ENCODE data around the gene PI4KA.
"Not testable (repeated sequence)": the region's sequence is repeated elsewhere in the genome, so short reads cannot be mapped to it uniquely, and the experiment has no call there.

Gene PI4KA

DNA sequence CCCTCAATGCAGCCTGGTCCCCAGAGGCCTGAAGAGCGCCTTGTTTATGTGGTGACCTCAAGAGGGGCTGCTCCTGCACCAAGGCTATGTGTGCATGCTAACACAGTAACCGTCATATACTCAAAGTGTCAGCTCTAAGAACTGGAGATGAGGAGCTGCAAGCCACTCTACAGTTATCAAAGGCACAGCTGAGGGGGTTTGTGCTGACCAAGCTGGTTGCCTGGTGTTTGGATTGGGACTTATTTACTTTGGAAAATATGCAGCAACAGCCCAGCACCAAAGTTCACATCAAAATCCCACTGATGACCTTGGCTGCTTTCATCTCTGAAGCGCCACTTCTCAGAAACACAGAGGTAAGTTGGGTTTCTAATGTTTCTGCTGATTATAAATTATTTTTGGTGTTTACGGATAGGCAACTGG, 84.8 kb downstream of the PI4KA start, which contains the start of gene SERPIND1:
Gene SERPIND1 (plus strand): TSS at position 321 of the 420 bp plus-strand sequence. CDS start 5,200 bp downstream, outside the sequence.
- DNase-seq = no peak

DNA sequence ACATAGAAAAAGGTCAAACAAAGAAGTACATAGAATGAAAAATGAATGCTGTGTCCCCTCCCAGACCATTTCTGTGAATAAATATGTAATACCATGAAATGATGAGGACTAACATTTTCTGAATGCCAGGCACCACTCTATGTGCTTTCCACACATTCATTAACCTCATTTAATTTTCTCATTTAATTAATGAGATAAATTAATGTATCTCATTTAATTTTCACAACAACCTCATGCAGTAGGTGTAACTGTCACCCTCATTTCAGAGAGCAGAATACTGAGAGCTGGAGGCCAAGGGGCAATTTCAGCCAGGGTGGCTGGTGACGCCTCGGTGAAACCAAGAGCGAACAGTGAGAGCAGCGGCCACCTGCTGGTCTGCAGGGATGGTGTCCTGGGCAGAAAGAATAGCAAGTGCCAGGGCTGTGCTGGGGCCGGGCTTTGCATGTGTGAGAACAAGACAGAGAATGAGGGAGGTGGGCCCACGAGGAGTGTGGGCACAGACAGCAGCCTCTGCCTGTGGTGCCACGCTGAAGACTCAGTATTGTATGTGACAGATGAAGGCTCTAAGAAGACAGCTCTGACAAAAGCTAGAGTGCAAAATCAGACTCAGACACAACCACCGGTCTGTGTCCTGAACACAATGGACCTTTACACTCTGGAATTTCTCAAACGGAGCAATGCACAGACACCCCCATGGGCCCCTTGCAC, 86.5 kb downstream of the PI4KA start:
- DNase-seq = no peak

DNA sequence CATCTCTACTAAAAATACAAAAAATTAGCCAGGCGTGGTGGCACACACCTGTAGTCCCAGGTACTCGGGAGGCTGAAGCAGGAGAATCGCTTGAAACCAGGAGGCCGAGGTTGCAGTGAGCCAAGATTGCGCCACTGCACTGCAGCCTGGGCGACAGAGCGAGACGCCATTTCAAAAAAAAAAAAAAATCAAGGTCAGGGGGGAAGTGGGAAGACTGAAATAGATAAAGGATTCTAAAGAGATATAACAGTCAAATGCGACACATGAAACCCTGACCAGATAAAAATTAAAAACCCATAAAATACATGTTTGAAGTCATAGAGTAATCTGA, 89.2 kb downstream of the PI4KA start:
- DNase-seq = not testable (repeated sequence)

DNA sequence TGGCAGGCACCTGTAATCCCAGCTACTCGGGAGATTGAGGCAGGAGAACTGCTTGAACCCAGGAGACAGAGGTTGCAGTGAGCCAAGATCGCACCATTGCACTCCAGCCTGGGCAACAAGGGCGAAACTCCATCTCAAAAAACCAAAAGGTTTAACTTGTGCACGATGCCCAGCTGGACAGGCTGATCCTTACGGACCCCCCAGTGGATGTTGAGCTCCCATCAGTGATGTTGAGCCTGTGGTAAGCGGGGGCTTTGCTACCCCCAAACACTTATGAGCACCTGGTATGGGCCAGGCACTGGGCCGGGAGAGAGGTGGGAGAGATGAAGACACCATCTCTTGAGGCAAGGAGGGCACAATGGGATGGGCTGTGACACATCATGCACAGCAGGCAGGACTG, 92.1 kb downstream of the PI4KA start:
- no peak for DNase-seq

DNA sequence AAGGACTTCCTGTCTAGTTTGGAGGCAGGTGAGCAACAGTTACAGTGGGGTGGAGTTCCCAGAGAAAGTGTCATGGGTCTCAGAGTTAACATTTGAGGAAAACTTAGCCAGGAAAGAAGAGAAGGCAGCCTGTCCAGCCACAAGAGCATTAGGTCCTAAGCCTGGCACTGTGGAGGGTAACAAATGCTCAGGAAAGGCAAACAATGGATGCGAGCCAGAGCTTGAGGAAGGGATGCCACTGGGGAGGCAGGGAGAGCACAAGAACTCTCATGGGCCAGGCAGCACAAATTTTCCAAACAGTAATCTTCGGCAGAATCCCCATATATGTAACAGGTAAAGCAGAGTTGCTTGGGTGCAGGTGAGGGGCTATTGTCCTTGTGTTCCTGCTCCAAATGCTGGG, 92.7 kb downstream of the PI4KA start:
- no peak for DNase-seq

DNA sequence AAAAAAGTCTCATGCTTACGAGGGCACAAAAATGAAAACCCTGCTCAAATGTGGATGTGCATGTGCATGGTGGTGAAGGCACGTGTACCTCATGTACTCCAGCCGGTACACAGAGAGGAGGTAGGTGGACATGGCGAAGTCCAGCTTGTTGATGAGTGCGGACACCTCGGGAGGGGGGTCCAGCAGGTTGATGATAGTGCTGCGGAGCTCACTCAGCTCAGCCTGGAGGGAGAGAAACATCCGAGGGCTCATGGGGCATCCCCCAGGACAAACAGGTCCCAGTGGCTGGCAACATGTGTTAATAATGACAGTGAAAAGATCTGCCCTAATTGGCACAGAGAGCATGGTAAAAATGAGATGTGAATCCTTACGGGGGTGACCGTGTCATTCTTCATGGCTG, 93.9 kb downstream of the PI4KA start:
- DNase-seq = no peak

DNA sequence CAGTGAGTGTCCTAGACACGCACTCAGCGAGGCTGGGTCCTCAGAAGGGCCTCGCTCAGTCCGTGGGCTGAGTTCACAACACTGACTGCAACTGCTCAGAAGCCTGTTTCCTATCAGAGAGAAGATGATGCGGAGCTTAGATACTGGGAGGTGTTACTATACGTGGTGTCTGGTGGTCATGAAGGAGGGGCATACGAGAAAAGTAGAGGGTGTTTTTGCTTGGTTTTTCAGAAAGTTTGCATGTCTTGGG, 94.2 kb downstream of the PI4KA start:
- DNase-seq = no peak

DNA sequence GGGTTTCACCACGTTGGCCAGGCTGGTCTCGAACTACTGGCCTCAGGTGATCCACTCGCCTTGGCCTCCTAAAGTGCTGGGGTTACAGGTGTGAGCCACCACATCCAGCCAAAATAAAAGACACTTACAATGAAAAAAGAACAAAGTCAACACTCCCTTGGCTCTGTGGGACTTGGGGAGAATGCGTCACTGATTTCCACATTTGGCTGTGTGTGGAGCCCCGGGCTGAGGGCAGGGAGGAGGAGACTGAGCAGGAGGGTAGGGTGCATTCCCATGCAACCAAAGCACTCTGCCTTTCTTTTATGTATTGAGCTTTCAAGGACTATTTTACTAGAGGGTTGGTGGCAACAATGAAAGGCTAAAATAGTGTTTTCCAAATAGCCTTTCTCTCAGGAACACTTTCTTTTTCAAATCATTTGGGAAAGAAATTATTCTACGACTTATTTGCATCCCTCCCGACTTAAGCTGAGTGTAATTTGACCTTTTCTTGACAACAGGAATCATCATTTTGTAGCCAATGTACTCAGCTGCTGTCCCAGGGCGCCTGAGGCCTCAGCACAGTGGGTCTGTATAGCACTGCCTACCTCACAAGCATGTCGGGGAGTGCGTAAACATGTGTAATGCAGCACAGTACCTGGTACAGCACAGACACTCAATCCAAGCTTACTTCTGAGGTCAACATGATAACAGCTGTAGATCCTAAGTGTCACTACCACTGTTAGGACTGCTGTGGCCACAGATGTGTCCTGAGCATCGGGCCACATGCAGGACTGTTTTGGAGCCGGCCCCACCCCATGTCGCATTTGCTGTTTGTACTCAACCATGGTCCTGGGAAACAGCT, 94.8 kb downstream of the PI4KA start:
- no peak for DNase-seq

DNA sequence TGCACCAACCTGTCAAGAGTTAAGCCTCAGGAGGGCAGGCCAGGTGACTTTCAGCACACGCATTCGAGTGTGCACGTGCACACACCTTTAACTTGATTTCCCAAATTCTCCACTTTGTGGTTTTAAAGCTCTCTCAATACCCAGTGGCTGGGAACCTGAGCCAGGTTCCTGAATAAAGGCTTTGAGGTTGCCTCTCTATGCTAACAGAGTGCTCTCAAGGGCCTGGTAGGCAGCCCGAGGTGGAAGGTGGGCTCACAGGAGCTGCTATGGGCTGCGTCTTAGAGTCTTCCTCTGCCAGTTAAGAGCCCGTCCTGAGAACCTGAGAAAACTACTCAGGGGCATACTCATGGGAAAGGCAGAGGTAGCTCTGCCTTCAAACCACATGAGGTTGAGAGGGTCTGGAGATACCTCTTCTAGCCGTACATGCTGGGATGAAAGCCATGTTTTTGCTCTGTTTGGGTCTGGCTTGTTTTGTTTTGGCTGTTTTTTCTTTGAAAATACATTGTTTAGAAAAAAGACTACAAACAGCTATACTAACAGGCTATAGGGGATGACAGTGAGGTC, 96.3 kb downstream of the PI4KA start:
- no peak for DNase-seq

DNA sequence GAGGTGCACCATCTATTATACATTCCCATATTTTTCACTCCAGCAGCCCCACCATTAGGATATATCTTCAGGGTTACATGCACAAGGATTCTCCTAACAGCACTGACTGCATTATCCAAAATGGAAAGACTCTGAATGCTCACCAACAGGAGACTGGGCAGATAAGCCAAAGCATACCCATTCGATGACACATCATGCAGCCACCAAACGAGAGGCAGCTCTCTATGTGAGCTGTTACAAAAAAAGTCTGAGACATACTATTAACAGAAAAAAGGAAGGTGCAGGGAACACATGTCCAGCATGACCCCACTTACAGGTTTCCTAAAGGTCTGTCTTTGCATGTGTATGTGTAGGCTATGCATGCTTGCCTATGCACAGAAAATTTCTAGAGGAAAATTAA, 97.1 kb downstream of the PI4KA start:
- no peak for DNase-seq

DNA sequence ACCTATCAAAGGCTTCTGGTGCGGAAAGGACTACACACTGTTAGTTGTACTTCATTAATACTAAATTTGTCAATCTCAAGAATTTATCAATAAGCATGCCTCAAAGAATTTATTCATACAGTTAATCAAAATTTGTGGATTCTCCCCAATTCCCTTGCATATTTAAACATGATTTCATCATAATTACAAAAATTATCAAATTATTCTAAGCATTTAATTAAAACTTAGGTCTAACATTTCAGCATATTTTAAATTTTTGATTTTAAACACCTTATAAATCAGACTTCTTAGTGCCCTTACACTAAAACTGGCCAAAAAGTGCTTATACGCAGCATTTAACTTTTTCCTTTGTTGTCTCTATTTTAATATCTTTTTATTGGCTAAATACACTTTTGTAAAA, 98.5 kb downstream of the PI4KA start:
- DNase-seq = no peak

DNA sequence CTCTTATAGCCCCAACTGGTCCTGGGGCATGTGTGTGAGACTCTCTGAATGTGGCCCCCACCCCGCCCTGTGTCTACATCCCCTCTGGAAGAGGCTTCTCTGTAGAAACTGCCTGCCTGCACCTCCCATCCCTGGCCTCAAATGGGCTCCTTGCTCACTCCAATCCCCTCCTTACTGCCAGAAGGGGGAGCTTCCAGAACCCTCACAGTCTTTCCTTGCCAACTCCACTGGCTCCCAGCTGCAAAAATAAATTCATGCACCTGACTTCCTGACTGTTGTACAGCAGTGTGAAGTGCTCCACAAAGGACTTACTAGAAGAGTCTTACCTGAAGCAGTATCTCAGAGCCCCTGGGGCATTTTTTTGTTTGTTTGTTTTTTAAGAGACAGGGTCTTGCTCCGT, 99.9 kb downstream of the PI4KA start:
- no peak for DNase-seq

DNA sequence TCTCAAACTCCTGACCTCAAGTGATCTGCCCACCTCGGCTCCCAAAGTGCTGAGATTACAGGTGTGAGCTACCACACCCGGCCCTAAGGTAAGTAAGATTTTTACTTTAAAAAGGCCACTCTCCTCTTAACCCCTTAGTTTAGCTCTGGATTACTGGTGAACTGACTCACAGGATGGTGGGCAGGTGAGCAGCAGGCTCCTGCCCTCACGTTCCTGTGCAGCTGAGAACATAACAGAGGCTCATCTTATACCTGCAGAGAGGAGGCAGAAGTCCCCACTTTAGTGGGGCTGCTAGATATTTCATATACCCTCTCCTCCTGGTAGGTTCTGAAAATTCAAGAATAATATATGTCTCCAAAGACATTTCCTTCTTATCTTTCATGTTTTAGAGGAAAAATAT, 101.8 kb downstream of the PI4KA start:
- DNase-seq = no peak

DNA sequence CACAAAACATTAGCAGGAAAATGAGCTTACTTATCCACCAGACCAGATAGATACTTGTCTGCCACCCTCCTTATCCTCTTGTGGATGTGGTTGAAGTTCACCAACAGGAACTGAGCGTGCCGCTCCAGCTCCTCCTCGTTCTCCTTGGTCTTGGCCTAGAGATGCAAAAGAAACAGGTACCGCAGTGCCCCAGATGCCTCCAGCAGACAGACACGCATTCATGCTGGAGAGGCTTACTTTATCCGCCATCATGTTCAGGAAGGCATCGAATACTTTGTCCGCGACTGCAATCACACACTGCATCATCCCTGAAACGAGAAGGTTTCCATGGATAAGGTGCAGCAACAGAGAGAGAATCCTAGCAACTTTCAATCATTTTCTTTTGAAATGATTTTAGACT, 105.7 kb downstream of the PI4KA start:
- no peak for DNase-seq

DNA sequence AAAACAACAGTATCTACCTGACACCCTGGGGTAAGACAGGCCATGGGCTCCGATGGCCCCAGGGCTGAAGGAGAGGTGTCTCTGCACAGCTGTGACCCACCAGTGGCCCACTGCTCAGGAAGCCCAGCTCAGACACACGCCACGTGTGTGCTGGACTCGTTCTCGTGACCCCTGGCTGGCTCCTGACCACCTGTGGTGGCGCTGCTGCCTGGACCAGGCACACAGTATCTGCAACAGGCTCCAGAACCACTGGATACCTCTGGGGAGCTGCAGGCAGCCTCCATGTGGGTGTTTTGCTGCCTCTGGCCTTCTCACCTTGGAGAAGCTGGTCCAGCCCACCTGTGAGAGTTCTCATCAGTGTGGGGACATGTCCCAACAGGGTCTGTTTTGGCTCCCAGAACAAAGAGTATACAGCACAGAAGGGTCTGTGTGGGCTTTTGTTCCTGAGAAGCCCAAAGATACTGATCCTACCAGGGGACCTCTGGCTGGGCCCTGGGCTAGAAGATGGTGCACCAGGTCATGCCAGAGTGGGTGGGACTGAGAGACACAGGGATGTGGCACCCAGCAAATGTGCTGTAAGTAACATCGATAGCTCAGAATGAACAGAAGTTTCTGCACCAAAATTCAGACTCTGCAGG, 106.4 kb downstream of the PI4KA start:
- no peak for DNase-seq

DNA sequence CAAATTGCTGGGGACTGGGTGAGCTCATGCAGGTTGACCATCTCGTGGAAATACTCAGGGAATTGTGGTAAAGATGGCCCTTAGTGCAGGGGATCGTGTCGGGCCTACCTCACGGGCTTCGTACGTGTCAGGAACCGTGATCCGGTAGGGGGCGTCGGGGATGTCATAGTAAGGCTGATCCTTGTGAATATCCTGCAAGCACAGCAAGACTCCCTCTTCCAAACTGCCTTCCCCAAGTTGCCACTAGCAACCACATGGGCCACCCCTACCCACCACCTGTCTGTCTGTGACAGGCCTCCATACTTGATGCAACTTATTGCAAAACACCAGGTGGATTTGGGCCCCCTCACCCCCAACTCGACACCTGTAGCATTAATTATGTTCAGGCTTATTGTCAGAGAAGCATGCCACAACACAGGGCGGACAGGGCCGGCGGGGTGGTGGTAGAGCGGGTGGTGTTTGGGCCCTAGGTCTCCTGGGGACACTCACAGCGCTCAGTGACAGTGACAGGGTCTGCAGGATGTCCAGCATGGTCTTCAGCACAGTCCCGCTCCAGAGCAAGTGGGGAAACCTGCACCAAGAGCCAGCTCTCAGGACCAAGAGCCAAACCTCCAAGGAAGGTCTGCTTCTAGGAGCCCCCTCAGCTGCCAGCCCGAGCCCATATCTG, 107.3 kb downstream of the PI4KA start:
- no peak for DNase-seq

DNA sequence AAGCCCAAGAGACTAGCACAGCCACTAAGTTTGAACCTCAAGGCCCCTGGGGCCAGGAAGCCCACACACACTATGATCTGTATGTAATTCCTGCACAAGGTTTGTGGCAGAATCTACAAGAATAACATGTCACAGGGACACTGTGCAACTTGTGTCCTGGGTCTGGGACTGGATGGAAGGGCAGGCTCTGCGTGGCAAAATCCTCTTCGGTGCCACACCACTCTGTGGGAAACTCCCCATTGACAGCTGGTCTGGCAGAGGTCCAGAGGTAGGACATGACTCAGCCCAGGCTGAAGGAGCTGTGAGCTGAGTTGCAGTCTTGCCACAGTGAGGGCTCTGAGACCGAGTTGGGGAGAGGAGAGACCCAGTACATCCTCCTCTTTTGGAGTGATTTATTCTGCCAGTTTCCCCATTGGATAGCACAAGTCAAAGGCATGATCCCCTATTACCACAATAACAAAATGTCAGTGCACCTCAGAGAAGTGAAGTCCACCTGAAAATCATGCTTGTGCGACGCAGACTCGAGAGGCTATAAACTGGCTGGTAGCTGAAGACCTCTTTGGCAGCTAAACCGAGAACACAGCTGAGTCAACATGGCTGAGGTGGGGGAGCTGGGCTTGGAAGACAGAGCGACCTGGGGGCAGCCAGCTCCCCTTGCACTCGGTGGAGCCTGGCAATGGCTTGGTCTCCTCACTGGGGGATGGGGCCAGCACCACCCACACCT, 108.0 kb downstream of the PI4KA start:
- peak in 1 of 2 experiments; percentile 9 for DNase-seq

DNA sequence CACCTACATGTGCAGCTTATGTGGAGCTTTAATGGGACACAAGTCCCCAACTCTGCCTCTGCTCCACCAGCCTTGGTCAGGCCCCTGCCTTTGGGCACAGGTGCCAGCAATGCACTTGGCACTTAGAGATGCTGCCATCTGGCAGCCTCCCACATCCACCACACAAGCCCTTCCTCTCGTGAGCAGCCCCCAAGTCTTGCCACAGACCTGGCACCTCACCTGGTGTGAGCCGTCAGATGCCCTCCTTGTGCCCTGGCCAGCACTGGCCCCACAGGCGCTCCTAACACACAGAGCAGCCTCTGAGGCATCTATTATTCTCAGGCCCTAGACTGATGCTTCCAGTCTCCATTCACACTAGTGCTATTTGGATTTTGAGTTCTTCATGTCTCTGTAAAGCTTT, 109.2 kb downstream of the PI4KA start:
- DNase-seq = no peak

DNA sequence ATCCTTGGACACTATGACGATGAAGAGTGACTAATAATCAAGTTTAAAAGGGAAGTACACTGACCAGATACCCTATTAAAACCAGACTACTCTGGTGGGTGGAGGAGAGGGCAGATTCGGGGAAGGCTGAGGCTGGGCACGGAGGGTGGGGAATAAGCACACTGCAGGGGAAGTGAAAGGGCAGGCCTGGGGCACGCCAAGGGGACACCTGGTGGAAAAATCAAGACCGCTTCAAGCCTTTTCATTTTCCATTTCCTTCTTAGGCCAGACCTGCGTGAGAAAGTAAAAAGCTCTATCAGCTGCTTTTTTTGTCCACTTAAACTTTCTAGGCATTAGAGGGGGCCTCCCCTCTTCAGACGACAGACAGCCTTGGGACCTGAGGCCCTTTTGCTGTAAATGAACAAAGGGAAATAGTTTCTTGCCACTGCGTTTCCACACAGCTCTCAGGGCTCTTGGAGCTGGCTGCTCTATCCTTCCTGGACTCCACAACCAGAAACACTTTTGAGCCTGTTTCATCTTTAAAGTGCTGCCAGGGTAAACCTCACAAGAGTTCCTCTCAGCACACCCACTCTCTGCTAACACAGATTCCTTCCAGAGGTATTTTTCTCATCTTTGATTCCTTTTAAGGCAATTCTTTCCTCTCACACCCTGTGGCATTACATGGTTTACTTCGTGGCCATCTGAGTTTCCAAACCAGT, 109.7 kb downstream of the PI4KA start:
- DNase-seq = no peak

DNA sequence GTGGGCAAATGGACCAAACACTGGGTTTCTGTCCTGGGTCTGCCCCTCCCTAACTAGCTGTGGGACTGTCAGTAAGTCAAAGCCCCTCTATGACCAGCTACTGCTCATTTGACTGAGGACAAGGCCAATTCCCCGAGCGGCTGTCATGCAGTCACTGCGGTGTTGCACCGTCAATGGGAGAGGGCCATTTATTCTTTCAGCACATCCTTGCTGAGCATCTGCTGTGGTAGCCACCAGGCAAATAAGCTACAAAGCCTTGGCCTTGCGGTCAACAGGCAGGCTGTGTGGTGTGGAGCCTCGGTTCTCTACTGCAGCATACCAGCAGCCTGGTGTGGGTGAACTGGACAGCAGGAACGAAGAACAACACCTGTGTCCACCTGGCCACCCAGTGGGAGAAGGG, 110.5 kb downstream of the PI4KA start:
- DNase-seq = no peak

DNA sequence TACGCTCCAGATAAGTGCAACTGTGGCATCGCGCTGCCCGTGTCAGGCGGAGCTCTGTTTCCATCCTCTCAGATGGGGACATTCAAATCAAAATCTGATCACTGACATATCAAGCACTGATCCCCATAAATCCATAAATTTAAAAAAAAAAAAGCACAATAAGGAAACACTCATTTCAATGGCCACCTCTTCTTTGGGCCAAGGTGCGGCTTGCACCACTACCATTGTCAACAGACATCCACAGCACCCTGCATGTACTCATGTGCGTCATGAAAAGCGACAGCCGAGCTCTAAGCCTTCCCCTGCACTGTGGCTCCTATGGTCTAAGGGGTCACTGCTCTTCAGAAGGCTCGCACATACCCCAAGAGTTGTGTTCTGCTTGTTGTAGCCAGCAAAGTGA, 111.4 kb downstream of the PI4KA start:
- no peak for DNase-seq
